Panc1 (cell line): ENCODE data around the gene SLC26A11.

Source experiments
- CTCF ChIP-seq: fragments of 450-650 bp; IDR thresholded peaks from 2 replicates; pipeline ENCODE4 v1.5.1; 2017; ENCODE audit warnings: mild to moderate bottlenecking
- POLR2AphosphoS5 ChIP-seq: IDR thresholded peaks from 2 replicates; pipeline ENCODE4 v1.6.1; 2012; ENCODE audit warnings: mild to moderate bottlenecking, low read depth, low read length, moderate library complexity
- REST ChIP-seq, 2 experiments: IDR thresholded peaks; 2 replicates each; pipeline ENCODE4 v1.6.1; 2011 to 2012; ENCODE audit warnings: low read depth in 2 of 2, control low read depth in 1 of 2, low read length in 1 of 2, mild to moderate bottlenecking in 1 of 2, moderate library complexity in 1 of 2; ENCODE audit not compliant: insufficient read depth in 1 of 2
- SIN3A ChIP-seq: IDR thresholded peaks from 2 replicates; pipeline ENCODE4 v1.6.1; 2012; ENCODE audit warnings: low read depth, mild to moderate bottlenecking, low read length, moderate library complexity, borderline replicate concordance; ENCODE audit not compliant: insufficient read depth
- TCF7L2 ChIP-seq: IDR thresholded peaks from 2 replicates; pipeline ENCODE4 v1.6.1; 2011; ENCODE audit warnings: mild to moderate bottlenecking, low read depth, low read length, inconsistent platforms

- no peak for TF ChIP-seq POLR2AphosphoS5
- no peak for TF ChIP-seq CTCF
- TF ChIP-seq REST (IDR thresholded peaks at IDR 0.05; ENCODE audit: insufficient read depth in 1 of 2, low read depth in 2 of 2, low read length in 1 of 2): no peak
- no peak for TF ChIP-seq TCF7L2
- TF ChIP-seq SIN3A: no peak
These were observed 44.2 kb downstream of the SLC26A11 start for GRCh38 chr17:80264205-80265075.
